Omental fat pad (tissue), 4 donors: ENCODE measurements around the gene MAP1LC3B. TPM values are rescaled to one million over a fixed set of nuclear protein-coding genes. Genes with fewer than 3 reads are reported as not detected.

Source experiments
- ATAC-seq: fragments of 150-250 bp; one replicate; pipeline ENCODE4 v1.9.1; 2016; ENCODE audit warnings: mild to moderate bottlenecking, moderate library complexity; ENCODE audit not compliant: low FRiP score
- DNase-seq: peaks from one replicate; pipeline ENCODE4 v3.0.0-alpha.2; 2019; ENCODE audit warnings: low spot score
- total RNA-seq, 4 donors: library from RNA; depleted of rRNA; stranded (reverse); fragments of >200 nt; gene quantifications; one replicate each; pipeline ENCODE4 v1.1.0, GENCODE V29; 2016
- TF ChIP-seq, protein P1 (sequence below), 3 donors: fragments of 450-650 bp; IDR thresholded peaks; one replicate each; pipeline ENCODE4 v1.5.1; 2016 to 2017; ENCODE audit warnings: antibody characterized with exemption in 3 of 3, mild to moderate bottlenecking in 3 of 3, moderate library complexity in 2 of 3

The MAP1LC3B gene
- total RNA-seq, 4 donors from 2014 or later: 73.8 to 123 (median 97.8) TPM

GRCh38 chr16:87417528-87417910, 25.4 kb downstream of the MAP1LC3B start:
- ATAC-seq: no peak
- TF ChIP-seq, protein P1, sequence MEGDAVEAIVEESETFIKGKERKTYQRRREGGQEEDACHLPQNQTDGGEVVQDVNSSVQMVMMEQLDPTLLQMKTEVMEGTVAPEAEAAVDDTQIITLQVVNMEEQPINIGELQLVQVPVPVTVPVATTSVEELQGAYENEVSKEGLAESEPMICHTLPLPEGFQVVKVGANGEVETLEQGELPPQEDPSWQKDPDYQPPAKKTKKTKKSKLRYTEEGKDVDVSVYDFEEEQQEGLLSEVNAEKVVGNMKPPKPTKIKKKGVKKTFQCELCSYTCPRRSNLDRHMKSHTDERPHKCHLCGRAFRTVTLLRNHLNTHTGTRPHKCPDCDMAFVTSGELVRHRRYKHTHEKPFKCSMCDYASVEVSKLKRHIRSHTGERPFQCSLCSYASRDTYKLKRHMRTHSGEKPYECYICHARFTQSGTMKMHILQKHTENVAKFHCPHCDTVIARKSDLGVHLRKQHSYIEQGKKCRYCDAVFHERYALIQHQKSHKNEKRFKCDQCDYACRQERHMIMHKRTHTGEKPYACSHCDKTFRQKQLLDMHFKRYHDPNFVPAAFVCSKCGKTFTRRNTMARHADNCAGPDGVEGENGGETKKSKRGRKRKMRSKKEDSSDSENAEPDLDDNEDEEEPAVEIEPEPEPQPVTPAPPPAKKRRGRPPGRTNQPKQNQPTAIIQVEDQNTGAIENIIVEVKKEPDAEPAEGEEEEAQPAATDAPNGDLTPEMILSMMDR (IDR thresholded peaks at IDR 0.05): no peak
- DNase-seq: no peak

GRCh38 chr16:87418216-87418615, 26.1 kb downstream of the MAP1LC3B start:
- TF ChIP-seq, protein P1 (IDR thresholded peaks at IDR 0.05): no peak
- ATAC-seq (no peak), DNase-seq (no peak)

DNA sequence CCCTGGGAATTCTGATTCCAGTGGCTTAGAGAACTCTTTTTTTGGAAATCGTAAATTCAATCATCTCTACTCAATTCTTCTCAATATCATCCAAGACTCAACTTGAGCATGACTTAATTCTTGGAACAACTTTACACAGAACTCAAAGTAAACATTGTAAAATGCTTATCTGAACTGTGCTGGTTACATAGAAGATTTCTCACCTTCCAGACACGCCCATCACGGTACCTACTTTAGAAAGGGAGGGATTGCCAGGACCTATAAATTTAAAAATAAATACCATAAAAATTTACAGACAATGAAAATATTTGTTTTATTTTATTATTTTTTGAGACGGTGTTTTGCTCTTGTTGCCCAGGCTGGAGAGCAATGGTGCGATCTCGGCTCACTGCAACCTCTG, 26.5 kb downstream of the MAP1LC3B start:
- DNase-seq (no peak), ATAC-seq (no peak)
- TF ChIP-seq, protein P1 (IDR thresholded peaks at IDR 0.05): no peak

DNA sequence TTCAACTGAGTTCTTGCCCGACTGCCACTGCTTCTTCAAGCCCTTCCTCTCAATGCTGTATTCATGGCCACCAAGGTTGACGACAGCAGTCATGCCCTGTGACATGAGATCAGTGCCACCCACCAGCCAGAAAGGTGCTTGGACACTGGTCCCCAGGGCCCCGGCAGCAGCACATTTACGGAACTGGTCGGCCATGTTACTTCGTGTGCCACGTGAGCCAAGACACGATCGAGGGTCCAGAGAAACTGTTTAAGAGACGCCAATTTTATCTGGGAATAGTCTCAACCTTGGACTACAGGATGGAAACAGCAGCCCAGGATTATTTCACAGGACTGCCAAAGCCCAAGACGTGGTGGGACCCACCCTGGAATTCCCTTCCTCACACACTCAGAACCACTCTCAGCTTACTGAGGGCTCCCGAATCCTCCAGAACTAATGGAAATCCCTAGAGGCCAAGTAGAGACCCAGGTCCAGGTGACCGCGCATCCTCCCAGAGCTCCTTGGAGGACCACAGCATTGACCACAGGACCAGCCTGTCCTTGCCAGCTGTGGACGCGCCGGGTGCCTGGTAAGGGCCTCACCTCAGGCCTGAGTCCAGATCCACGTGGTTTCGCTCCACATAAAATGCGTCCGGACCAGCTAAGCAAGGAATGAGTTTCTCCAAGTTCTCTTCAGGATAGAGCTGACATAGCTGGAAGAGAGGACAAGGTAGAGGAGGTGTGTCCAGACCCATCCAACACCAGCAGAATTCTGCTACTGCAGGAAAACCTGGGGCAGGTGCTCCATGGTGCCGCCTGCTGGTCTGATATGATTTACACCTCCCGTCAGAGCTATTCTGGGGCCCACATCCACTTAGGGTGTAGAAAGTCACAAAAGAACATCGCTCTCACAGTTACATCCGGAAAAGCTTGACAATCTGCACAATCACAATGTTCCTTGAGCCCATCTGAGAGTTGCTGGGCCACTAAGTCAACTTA, 28.2 kb downstream of the MAP1LC3B start:
- ATAC-seq (no peak), DNase-seq (no peak)
- TF ChIP-seq, protein P1 (IDR thresholded peaks at IDR 0.05): no peak

DNA sequence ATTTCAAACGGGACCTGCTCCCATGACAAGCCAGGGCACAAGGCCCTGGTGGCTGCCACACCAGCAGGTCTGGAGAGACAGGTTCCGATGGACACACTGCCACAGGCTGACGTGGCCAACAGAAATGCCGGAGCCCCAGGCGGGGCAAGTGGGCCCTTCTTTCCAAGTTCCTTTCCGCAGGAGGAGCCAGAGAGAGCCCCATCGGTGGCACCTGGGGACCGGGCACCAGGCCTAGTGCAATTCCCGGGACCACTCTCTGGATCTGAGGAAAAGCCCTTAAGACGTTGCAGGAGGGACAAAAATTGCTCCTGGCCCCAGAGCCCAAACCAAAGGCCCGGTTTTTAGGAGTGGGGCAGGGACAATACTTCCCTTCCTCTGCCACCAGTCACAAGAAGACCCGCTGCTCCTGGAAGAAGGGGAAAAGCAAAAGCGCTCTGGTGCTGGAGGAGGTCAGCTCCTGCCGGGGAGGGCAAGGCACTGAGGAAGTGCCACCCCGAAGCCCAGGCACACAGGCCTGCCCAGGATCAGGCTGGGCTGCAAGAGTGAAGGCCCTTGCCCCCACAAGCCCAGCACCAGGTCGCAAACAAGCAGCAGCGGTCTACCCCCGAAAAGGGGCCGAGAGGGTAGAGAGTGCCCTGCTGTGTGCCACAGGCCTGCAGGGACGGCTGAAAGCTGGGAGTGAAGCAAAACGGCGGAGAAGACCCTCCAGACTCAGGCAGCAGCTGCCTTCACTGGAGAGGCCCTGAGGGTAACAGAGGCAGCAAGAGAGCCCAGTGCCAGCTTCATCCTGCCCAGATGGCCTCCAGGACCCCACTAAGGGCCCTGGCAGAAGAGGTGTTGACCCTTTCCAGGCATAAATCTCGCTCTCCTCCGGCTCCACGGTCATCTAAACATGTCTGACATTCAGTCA, 29.1 kb downstream of the MAP1LC3B start:
- TF ChIP-seq, protein P1 (IDR thresholded peaks at IDR 0.05): no peak
- ATAC-seq (no peak), DNase-seq (no peak)

DNA sequence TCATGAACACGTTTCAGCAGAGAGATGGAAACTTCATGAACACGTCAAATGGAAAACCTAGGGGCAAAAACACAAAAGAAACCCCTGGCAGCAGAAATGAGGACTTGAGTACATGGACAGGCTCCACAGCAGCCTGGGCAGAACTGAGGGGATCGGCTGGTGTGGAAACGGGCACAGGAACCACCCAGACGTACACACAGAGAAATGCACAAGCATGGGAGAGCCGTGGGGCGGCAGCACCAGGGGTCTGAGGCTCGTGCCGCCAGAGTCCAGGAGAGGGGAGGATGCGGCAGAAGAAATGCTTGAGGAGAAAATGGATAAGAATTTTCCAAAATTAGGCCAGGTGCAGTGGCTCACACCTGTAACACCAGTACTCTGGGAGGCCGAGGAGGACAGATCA, 30.0 kb downstream of the MAP1LC3B start:
- no peak for ATAC-seq
- TF ChIP-seq, protein P1 (IDR thresholded peaks at IDR 0.05): no peak
- DNase-seq: no peak
